Tibial nerve (tissue), 4 donors: ENCODE measurements around the gene DEUP1.

ENCODE experiments used
- EP300 ChIP-seq, 2 donors: sonication (generic); formaldehyde crosslinking; IDR thresholded peaks; one replicate each; pipeline ENCODE4 v1.6.1; 2017; ENCODE audit warnings: antibody characterized with exemption in 2 of 2, mild to moderate bottlenecking in 1 of 2
- POLR2A ChIP-seq, 2 donors: fragments of 450-650 bp; IDR thresholded peaks; one replicate each; pipeline ENCODE4 v1.6.1; 2017; ENCODE audit warnings: antibody characterized with exemption in 2 of 2, mild to moderate bottlenecking in 2 of 2, moderate library complexity in 2 of 2
- TF ChIP-seq, protein P1 (sequence below), 5 experiments: fragments of 200-600 bp in 3 of 5; fragments of 450-650 bp in 2 of 5; sonication (generic) in 3 of 5; IDR thresholded peaks; one replicate each; pipeline ENCODE4 v1.5.1; 2016 to 2019; ENCODE audit warnings: antibody characterized with exemption in 5 of 5, mild to moderate bottlenecking in 3 of 5, moderate library complexity in 2 of 5

DNA sequence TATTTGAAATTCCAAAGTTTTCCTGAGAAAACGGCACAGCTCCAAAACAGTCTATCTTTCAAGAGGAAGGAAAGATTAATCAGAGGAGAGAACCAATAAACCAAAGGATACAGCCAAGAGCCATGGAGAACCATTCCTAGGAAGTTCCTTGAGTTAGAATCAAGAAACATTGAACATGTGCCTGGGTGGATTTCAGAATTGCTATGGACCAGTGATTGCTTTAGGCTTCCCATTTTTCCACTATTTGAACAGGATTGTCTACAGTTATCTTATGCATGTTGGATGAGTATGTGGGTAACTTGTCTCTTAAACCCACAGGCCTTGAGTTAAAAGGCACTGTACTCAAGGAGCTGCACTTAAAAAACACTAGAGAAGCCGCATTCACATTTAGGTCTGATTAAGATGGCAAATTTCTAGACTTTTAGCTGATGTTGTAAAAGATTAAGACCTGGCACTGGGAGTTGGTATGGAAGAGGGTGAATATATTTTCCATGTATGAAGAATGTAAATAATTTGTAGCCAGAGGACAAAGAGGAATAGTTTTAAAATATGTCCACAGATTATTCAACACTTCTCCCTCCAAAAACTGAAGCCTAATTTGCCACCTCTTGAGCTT, 11.2 kb upstream of the DEUP1 start:
- no peak for TF ChIP-seq EP300 (IDR thresholded peaks at IDR 0.05)
- TF ChIP-seq, protein P1, sequence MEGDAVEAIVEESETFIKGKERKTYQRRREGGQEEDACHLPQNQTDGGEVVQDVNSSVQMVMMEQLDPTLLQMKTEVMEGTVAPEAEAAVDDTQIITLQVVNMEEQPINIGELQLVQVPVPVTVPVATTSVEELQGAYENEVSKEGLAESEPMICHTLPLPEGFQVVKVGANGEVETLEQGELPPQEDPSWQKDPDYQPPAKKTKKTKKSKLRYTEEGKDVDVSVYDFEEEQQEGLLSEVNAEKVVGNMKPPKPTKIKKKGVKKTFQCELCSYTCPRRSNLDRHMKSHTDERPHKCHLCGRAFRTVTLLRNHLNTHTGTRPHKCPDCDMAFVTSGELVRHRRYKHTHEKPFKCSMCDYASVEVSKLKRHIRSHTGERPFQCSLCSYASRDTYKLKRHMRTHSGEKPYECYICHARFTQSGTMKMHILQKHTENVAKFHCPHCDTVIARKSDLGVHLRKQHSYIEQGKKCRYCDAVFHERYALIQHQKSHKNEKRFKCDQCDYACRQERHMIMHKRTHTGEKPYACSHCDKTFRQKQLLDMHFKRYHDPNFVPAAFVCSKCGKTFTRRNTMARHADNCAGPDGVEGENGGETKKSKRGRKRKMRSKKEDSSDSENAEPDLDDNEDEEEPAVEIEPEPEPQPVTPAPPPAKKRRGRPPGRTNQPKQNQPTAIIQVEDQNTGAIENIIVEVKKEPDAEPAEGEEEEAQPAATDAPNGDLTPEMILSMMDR (IDR thresholded peaks at IDR 0.05) = no peak
- no peak for TF ChIP-seq POLR2A (IDR thresholded peaks at IDR 0.05)
